K562 (cell line): ENCODE measurements around the gene NINJ2. TPM values are rescaled to one million over a fixed set of nuclear protein-coding genes. Genes with fewer than 3 reads are reported as not detected.

ENCODE experiments used
- DACH1 ChIP-seq: fragments of 450-650 bp; IDR thresholded peaks from 2 replicates; pipeline ENCODE4 v1.6.1; 2018; ENCODE audit not compliant: partially characterized antibody
- ETV5 ChIP-seq: sonication (generic); formaldehyde crosslinking; IDR thresholded peaks from 2 replicates; pipeline ENCODE4 v1.4.0; 2020; ENCODE audit warnings: low read depth, mild to moderate bottlenecking, missing genetic modification reagents
- L3MBTL2 ChIP-seq: fragments of 450-650 bp; IDR thresholded peaks from 2 replicates; pipeline ENCODE4 v1.6.1; 2016; ENCODE audit warnings: mild to moderate bottlenecking, moderate library complexity
- NR1H2 ChIP-seq: sonication (generic); formaldehyde crosslinking; IDR thresholded peaks from 2 replicates; pipeline ENCODE4 v1.4.0; 2020; ENCODE audit warnings: mild to moderate bottlenecking, missing genetic modification reagents
- PHTF2 ChIP-seq: fragments of 250-450 bp; sonication (Bioruptor Pico); IDR thresholded peaks from 2 replicates; pipeline ENCODE4 v1.5.0; 2021; ENCODE audit warnings: mild to moderate bottlenecking
- POLR2AphosphoS2 ChIP-seq: IDR thresholded peaks from 2 replicates; pipeline ENCODE4 v1.6.1; 2012; ENCODE audit warnings: low read length, improper control_type of control experiment
- RAD51 ChIP-seq: fragments of 450-650 bp; IDR thresholded peaks from 2 replicates; pipeline ENCODE4 v1.7.1; 2016; ENCODE audit warnings: low read depth, mild to moderate bottlenecking, borderline replicate concordance
- RBM14 ChIP-seq: fragments of 200-400 bp; formaldehyde crosslinking; IDR thresholded peaks from 2 replicates; pipeline ENCODE4 v1.6.1; 2018; ENCODE audit warnings: low read depth, mild to moderate bottlenecking, low read length, moderate library complexity, borderline replicate concordance; ENCODE audit not compliant: insufficient read depth
- RERE ChIP-seq: sonication (generic); formaldehyde crosslinking; IDR thresholded peaks from 2 replicates; pipeline ENCODE4 v1.8.0; 2023; ENCODE audit warnings: missing genetic modification reagents, mild to moderate bottlenecking, borderline replicate concordance
- SMARCA5 ChIP-seq: fragments of 450-650 bp; IDR thresholded peaks from 2 replicates; pipeline ENCODE4 v1.6.1; 2016
- SP2 ChIP-seq: IDR thresholded peaks from 2 replicates; pipeline ENCODE4 v1.6.1; 2011; ENCODE audit warnings: mild to moderate bottlenecking, low read depth, low read length, moderate library complexity; ENCODE audit not compliant: poor library complexity, severe bottlenecking; ENCODE audit errors: extremely low read depth
- TCFL5 ChIP-seq: fragments of 250-450 bp; sonication (Bioruptor Pico); conservative IDR thresholded peaks from 2 replicates; pipeline ENCODE4 v1.6.1; 2021; ENCODE audit warnings: mild to moderate bottlenecking, moderate library complexity, matching md5 sums
- TOE1 ChIP-seq, 2 experiments: fragments of 450-650 bp in 1 of 2; sonication (generic) in 1 of 2; formaldehyde crosslinking in 1 of 2; IDR thresholded peaks; 2 replicates each; pipeline versions ENCODE4 v1.7.1 to v1.8.0; 2016 to 2022; ENCODE audit warnings: borderline replicate concordance in 2 of 2, mild to moderate bottlenecking in 2 of 2, antibody characterized with exemption in 1 of 2, inconsistent platforms in 1 of 2, low read depth in 1 of 2, missing genetic modification reagents in 1 of 2, moderate library complexity in 1 of 2
- USF1 ChIP-seq: sonication (generic); formaldehyde crosslinking; IDR thresholded peaks from 2 replicates; pipeline ENCODE4 v1.9.0; 2022; ENCODE audit warnings: mild to moderate bottlenecking, missing genetic modification reagents
- ZBTB8A ChIP-seq: fragments of 450-650 bp; IDR thresholded peaks from 2 replicates; pipeline ENCODE4 v1.6.1; 2018; ENCODE audit warnings: mild to moderate bottlenecking, moderate library complexity; ENCODE audit not compliant: partially characterized antibody
- ZNF184 ChIP-seq: sonication (generic); formaldehyde crosslinking; IDR thresholded peaks from 2 replicates; pipeline ENCODE4 v1.5.0; 2020; ENCODE audit warnings: missing genetic modification reagents
- ZNF212 ChIP-seq: fragments of 450-650 bp; formaldehyde crosslinking; IDR thresholded peaks from 2 replicates; pipeline ENCODE4 v1.4.0; 2020; ENCODE audit warnings: mild to moderate bottlenecking
- ZNF639 ChIP-seq, 2 experiments: fragments of 200-800 bp in 1 of 2; sonication (Bioruptor generic) in 1 of 2; sonication (generic) in 1 of 2; formaldehyde crosslinking in 1 of 2; IDR thresholded peaks in 1 of 2; conservative IDR thresholded peaks in 1 of 2; 2 replicates each; pipeline versions ENCODE4 v1.5.0 to v1.6.1; 2016 to 2020; ENCODE audit warnings: missing compliant biosample characterization in 1 of 2, missing genetic modification characterization in 1 of 2, missing genetic modification reagents in 1 of 2
- ZSCAN29 ChIP-seq: fragments of 450-650 bp; IDR thresholded peaks from 2 replicates; pipeline ENCODE4 v1.6.1; 2017
- polyA plus RNA-seq, 8 experiments: library from polyadenylated mRNA; depleted of rRNA in 4 of 8; stranded (reverse) in 5 of 8; unstranded in 3 of 8; fragments of >200 nt; fragmentation: Nextera tagmentation in 2 of 8; fragmentation: Illumina TruSeq in 1 of 8; extraction: Ambion mirVana in 2 of 8; extraction: Trizol in 1 of 8; gene quantifications; 2 replicates each; pipeline versions ENCODE4 v1.2.1 to v1.2.3, GENCODE V29; 2011 to 2014; ENCODE audit warnings: inconsistent platforms in 1 of 8, missing spikeins in 1 of 8
- total RNA-seq, 7 experiments: library from RNA; depleted of rRNA in 6 of 7; stranded (reverse); fragments of >200 nt in 6 of 7; fragmentation: Illumina TruSeq in 2 of 7; extraction: Trizol in 2 of 7; gene quantifications; 2 replicates each; pipeline versions ENCODE4 v1.2.1 to v1.2.3, GENCODE V29; 2011 to 2021; ENCODE audit warnings: low replicate concordance in 1 of 7

NINJ2 gene
- total and polyA plus RNA-seq, 9 of the 15 experiments (the other 6 are each of a cell fraction or from before 2014, with no cell fraction given), result 2.6 to 16.0 (median 4.5) TPM

GRCh38 chr12:552466-552865, 110.8 kb downstream of the NINJ2 start (continued):
- TF ChIP-seq SP2 (no peak), TOE1 (IDR thresholded peaks at IDR 0.05; ENCODE audit: borderline replicate concordance) (peak; percentile 52; the same call in 1 of the 2 replicates), TOE1 (CRISPR knock-in tag; IDR thresholded peaks at IDR 0.05; ENCODE audit: borderline replicate concordance, low read depth) (no peak), PHTF2 (CRISPR knock-in tag) (no peak), ZNF184 (no peak), POLR2AphosphoS2 (no peak), L3MBTL2 (peak; percentile 54), ZBTB8A (no peak), USF1 (CRISPR knock-in tag) (peak; percentile 30; the same call in 1 of the 2 replicates), RERE (CRISPR knock-in tag) (no peak), ETV5 (no peak), ZNF212 (CRISPR knock-in tag) (no peak), RAD51 (peak; percentile 78), TCFL5 (CRISPR knock-in tag) (no peak), RBM14 (no peak), DACH1 (no peak), ZSCAN29 (no peak), ZNF639 (CRISPR knock-in tag; conservative IDR thresholded peaks at IDR 0.05 in 1 of 2, IDR thresholded peaks at IDR 0.05 in 1 of 2) (no peak), SMARCA5 (no peak), NR1H2 (CRISPR knock-in tag) (no peak)
